KG1 (cell line): ENCODE data around the gene NUDT17.
"Not testable (repeated sequence)": the region's sequence is repeated elsewhere in the genome, so short reads cannot be mapped to it uniquely, and the experiment has no call there.

Experiments
- DNase-seq: peaks from one replicate; lab custom pipeline; 2025; lab: John Stamatoyannopoulos, UW

The NUDT17 gene

GRCh38 chr1:145845514-145846161, at the start of gene NUDT17:
Gene NUDT17 (plus strand): TSS chr1:145845630. CDS start chr1:145845641, 11 bp downstream.
- peak; percentile 53 for DNase-seq

- DNase-seq: no peak
Measured at GRCh38 chr1:145796753-145797152, 48.7 kb upstream of the NUDT17 start.

GRCh38 chr1:145799806-145800205, 45.6 kb upstream of the NUDT17 start:
- no peak for DNase-seq

- DNase-seq: no peak
Measured at GRCh38 chr1:145804235-145805045, 41.0 kb upstream of the NUDT17 start.

- no peak for DNase-seq
Measured at GRCh38 chr1:145805057-145805456, 40.4 kb upstream of the NUDT17 start.

- no peak for DNase-seq
Measured at GRCh38 chr1:145806408-145806807, 39.0 kb upstream of the NUDT17 start.

GRCh38 chr1:145806844-145807243, 38.6 kb upstream of the NUDT17 start:
- DNase-seq: no peak

- DNase-seq: not testable (repeated sequence)
Measured at GRCh38 chr1:145812977-145813810, 32.2 kb upstream of the NUDT17 start.

GRCh38 chr1:145818095-145818494, 27.3 kb upstream of the NUDT17 start:
- not testable (repeated sequence) for DNase-seq

GRCh38 chr1:145822779-145823331, 22.6 kb upstream of the NUDT17 start:
- not testable (repeated sequence) for DNase-seq

GRCh38 chr1:145823565-145824498, 21.6 kb upstream of the NUDT17 start, which contains the start of the genes POLR3C and RNF115:
Gene POLR3C (plus strand): TSS chr1:145824200. CDS start chr1:145825777, 1,577 bp downstream.
Gene RNF115 (minus strand): TSS chr1:145824095. CDS start chr1:145823873, 222 bp downstream.
- DNase-seq: peak; percentile 83

- DNase-seq: no peak
Measured at GRCh38 chr1:145824499-145824842, 21.0 kb upstream of the NUDT17 start.

- DNase-seq: no peak
Measured at GRCh38 chr1:145826030-145826429, 19.4 kb upstream of the NUDT17 start.

GRCh38 chr1:145827966-145828365, 17.5 kb upstream of the NUDT17 start:
- no peak for DNase-seq

- DNase-seq: no peak
Measured at GRCh38 chr1:145828367-145829026, 16.9 kb upstream of the NUDT17 start.

GRCh38 chr1:145830810-145831209, 14.6 kb upstream of the NUDT17 start:
- DNase-seq: not testable (repeated sequence)

- DNase-seq: no peak
Measured at GRCh38 chr1:145837656-145838055, 7.8 kb upstream of the NUDT17 start.

GRCh38 chr1:145843031-145843430, 2.4 kb upstream of the NUDT17 start:
- DNase-seq: no peak

GRCh38 chr1:145845144-145845513, 301 bp upstream of the NUDT17 start:
- peak; percentile 53 for DNase-seq

- no peak for DNase-seq
Measured at GRCh38 chr1:145846201-145846612, 777 bp downstream of the NUDT17 start.
